ENCODE measurements around the gene EML6. TPM values are rescaled to one million over a fixed set of nuclear protein-coding genes. Genes with fewer than 3 reads are reported as not detected.

EML6 gene
- total and polyA plus RNA-seq, 2 of the 13 experiments (the other 11 are each of a cell fraction or from before 2014, with no cell fraction given): 17.2 to 32.4 TPM

DNA sequence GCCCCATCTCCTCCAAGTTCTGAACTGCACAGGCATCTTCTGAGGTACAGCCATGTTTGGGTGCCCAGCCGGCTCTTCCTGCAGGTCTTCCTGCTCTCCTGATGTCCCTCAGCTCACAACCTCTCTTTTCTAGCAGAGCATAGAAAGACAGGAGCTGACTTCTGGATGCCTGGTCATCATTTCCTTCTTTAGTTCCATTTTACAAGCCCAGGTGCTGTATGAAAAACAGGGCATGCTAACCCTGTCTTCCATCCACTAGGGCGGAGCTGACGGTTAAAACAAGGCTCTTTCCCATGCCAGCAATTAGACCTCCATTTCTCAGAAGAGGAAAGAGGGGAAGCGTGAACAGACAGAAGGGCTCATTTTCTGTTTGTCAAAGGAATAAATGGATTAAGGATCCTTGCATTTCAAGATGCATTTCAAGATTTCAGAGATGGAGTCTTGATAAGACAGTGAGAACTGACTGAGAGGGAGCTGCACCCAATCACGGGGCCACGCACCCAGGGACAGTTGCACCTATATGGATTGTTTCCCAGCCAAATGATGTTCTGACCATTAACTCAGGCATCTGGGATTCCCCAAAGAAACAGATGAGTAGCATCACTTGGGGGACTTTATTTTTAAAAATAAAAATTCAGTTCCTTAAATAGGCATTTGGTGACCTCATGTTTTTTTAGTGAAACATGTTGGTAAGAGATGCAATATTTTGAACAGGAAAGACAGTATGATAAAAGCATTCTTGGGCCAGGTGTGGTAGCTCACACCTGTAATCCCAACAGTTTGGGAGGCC, 45.8 kb upstream of the EML6 start:
- CTCF ChIA-PET (ENCODE audit: low intra/inter-chr PET ratio, low total read pairs): no interaction called here

More for the DNA sequence above, 45.8 kb upstream of the EML6 start:
- no peaks in the 10 kb centered on the region for H4K20me1 ChIP-seq (ENCODE audit: insufficient read depth, low read length)
- H3K4me3 ChIP-seq (replicated peaks in 1 of 3; ENCODE audit: insufficient read depth in 1 of 3, low read depth in 2 of 3, low read length in 3 of 3): no peak overlapping the region
- H3K27ac ChIP-seq (ENCODE audit: extremely low read length, insufficient read depth, low read length): no peak overlapping the region
- H2AFZ ChIP-seq (ENCODE audit: low read length): no peak overlapping the region
- no peaks in the 10 kb centered on the region for H3K36me3 ChIP-seq (replicated peaks in 1 of 2; ENCODE audit: control insufficient read depth in 1 of 2, insufficient read depth in 2 of 2, low read length in 2 of 2)
- TF ChIP-seq STAG1 (CRISPR knock-in tag; IDR thresholded peaks at IDR 0.05) (no peak), CBFB (CRISPR knock-in tag; IDR thresholded peaks at IDR 0.05) (no peak), ZNF17 (CRISPR knock-in tag; IDR thresholded peaks at IDR 0.05) (no peak), HHEX (CRISPR knock-in tag; IDR thresholded peaks at IDR 0.05) (no peak), JARID2 (CRISPR knock-in tag; IDR thresholded peaks at IDR 0.05; ENCODE audit: insufficient replicate concordance) (no peak), ZNF282 (IDR thresholded peaks at IDR 0.05; ENCODE audit: partially characterized antibody) (no peak), CBX1 (IDR thresholded peaks at IDR 0.05; ENCODE audit: low read depth) (no peak), ZNF275 (CRISPR knock-in tag; IDR thresholded peaks at IDR 0.05; ENCODE audit: borderline replicate concordance) (no peak), ZNF773 (CRISPR knock-in tag; IDR thresholded peaks at IDR 0.05; ENCODE audit: borderline replicate concordance) (no peak), ZBTB4 (CRISPR knock-in tag; IDR thresholded peaks at IDR 0.05; ENCODE audit: borderline replicate concordance) (no peak), SIX1 (CRISPR knock-in tag; IDR thresholded peaks at IDR 0.05; ENCODE audit: borderline replicate concordance) (no peak), ZNF260 (CRISPR knock-in tag; IDR thresholded peaks at IDR 0.05; ENCODE audit: borderline replicate concordance, low read depth) (no peak)
- TF ChIP-seq, protein P1, sequence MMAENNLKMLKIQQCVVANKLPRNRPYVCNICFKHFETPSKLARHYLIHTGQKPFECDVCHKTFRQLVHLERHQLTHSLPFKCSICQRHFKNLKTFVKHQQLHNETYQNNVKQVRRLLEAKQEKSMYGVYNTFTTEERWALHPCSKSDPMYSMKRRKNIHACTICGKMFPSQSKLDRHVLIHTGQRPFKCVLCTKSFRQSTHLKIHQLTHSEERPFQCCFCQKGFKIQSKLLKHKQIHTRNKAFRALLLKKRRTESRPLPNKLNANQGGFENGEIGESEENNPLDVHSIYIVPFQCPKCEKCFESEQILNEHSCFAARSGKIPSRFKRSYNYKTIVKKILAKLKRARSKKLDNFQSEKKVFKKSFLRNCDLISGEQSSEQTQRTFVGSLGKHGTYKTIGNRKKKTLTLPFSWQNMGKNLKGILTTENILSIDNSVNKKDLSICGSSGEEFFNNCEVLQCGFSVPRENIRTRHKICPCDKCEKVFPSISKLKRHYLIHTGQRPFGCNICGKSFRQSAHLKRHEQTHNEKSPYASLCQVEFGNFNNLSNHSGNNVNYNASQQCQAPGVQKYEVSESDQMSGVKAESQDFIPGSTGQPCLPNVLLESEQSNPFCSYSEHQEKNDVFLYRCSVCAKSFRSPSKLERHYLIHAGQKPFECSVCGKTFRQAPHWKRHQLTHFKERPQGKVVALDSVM (CRISPR knock-in tag; IDR thresholded peaks at IDR 0.05): no peak
- no peaks in the 10 kb centered on the region for H3K27me3 ChIP-seq (ENCODE audit: control insufficient read depth in 1 of 2, insufficient read depth in 2 of 2, low read length in 2 of 2)
- intact Hi-C loops (cut with micrococcal nuclease; ENCODE audit: unreplicated experiment) (no loop called here), in situ Hi-C loops (cut with HindIII; ENCODE audit: extremely low pct_ligation_motif_present, low pct_unique_long_range_greater_than_20kb) (no loop called here)
- no peaks in the 10 kb centered on the region for H3K9me3 ChIP-seq (ENCODE audit: low read length)
- no TSS peak for BruUV-seq (replicated peaks)
- H3K9ac ChIP-seq (ENCODE audit: insufficient read depth, low read depth, low read length): no peak overlapping the region
- WGBS (ENCODE audit: low lambda C conversion rate): 87% methylated on average over 6 of the region's 6 CpGs
- H3K4me1 ChIP-seq (ENCODE audit: insufficient read depth, low read length): peaks cover 22% of the 10 kb centered on the region
- DNase-seq (ENCODE audit: low spot score) (no peak), FAIRE-seq (no peak), ATAC-seq (peak; percentile 1; the same call in 2 of the 3 replicates)
- POLR2A ChIA-PET: interaction anchor here (0.6 to 1.2 kb wide), 2 partner anchors 11 to 164 kb away, joined by 4 read pairs; no protein-coding TSS in a partner anchor
- no peaks in the 10 kb centered on the region for H3K79me2 ChIP-seq (ENCODE audit: insufficient read depth, low read length)
- H3K4me2 ChIP-seq (ENCODE audit: low read depth, low read length): no peak overlapping the region
